Activated CD8-positive, alpha-beta T cell treated with anti-CD3 and anti-CD28 coated beads for 36 hours (primary cell): ENCODE measurements around the gene CKAP4. TPM values are rescaled to one million over a fixed set of nuclear protein-coding genes. Genes with fewer than 3 reads are reported as not detected.

ENCODE experiments used
- ATAC-seq: fragments of 200-7000 bp; cut with Tn5 transposase; one replicate; pipeline ENCODE4 v1.10.0; 2021; ENCODE audit warnings: mild to moderate bottlenecking, moderate library complexity
- CTCF ChIA-PET: fragments of 350-600 bp; sonication (Branson Sonifier 250); formaldehyde crosslinking; loops from one replicate; lab custom pipeline; 2021; ENCODE audit warnings: antibody characterized with exemption; lab: Charles Lee
- POLR2A ChIA-PET: fragments of 350-600 bp; sonication (Branson Sonifier 250); formaldehyde crosslinking; loops from one replicate; lab custom pipeline; 2021; ENCODE audit warnings: antibody characterized with exemption; lab: Charles Lee
- DNase-seq: peaks from one replicate; pipeline ENCODE4 v3.0.0-alpha.2; 2020
- H3K27ac Mint-ChIP-seq: one replicate; pipeline ENCODE4 v1.8.0; 2021; ENCODE audit warnings: mild to moderate bottlenecking, mixed read lengths
- H3K27me3 Mint-ChIP-seq: one replicate; pipeline ENCODE4 v1.8.0; 2021; ENCODE audit warnings: mixed read lengths
- H3K36me3 Mint-ChIP-seq: one replicate; pipeline ENCODE4 v1.8.0; 2021; ENCODE audit warnings: low read depth, mixed read lengths
- H3K4me1 Mint-ChIP-seq: one replicate; pipeline ENCODE4 v1.8.0; 2021; ENCODE audit warnings: low read depth, mixed read lengths
- H3K4me3 Mint-ChIP-seq: one replicate; pipeline ENCODE4 v1.8.0; 2021; ENCODE audit warnings: mild to moderate bottlenecking, moderate library complexity, mixed read lengths
- H3K9me3 Mint-ChIP-seq: one replicate; pipeline ENCODE4 v1.8.0; 2021; ENCODE audit warnings: mixed read lengths
- intact Hi-C: fragments of 100-400 bp; cut with micrococcal nuclease; formaldehyde crosslinking; loops from one replicate; pipeline ENCODE4 v1.10.0; 2022
- total RNA-seq, 2 experiments: library from RNA; stranded (reverse); gene quantifications; one replicate each; pipeline ENCODE4 v1.2.3, GENCODE V29; 2021
- TF ChIP-seq, protein P1 (sequence below): fragments of 200-600 bp; IDR thresholded peaks from one replicate; pipeline ENCODE4 v1.8.0; 2022; ENCODE audit warnings: antibody characterized with exemption, mild to moderate bottlenecking

Gene CKAP4
- total RNA-seq, 2 experiments from 2014 or later: 15.2 to 16.3 TPM

DNA sequence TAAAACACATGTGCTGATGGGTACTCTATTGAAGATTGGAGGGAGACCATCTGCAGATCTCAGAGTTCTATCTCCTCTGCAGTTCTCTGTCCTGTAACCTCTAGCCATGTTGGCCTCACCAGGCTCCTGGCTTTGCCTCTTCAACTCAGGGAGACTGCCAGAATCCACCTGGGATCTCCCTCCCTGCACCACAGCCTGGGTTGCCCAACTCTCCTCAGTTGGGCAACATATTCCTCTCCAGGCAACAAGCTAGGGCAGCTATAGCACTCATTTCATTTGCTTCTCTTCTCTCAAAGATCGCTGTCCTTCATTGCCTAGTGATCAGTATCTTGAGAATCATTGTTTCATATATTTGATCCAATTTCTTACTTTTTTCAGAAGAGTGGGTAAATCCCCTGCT lies 28.8 kb downstream of the CKAP4 start:
- Mint-ChIP-seq H3K4me1 (peaks cover 6% of the 10 kb centered on the region), H3K9me3 (peaks cover 9% of the 10 kb centered on the region), H3K27ac (no peak overlapping the region), H3K36me3 (no peaks in the 10 kb centered on the region), H3K4me3 (no peak overlapping the region), H3K27me3 (peaks cover 29% of the 10 kb centered on the region)
- intact Hi-C loops: no loop called here
- ATAC-seq: no peak
- CTCF ChIA-PET: interaction anchor here (1.2 to 2.3 kb wide), 2 partner anchors 8 to 63 kb away, joined by 5 to 12 read pairs; no protein-coding TSS in a partner anchor
- TF ChIP-seq, protein P1, sequence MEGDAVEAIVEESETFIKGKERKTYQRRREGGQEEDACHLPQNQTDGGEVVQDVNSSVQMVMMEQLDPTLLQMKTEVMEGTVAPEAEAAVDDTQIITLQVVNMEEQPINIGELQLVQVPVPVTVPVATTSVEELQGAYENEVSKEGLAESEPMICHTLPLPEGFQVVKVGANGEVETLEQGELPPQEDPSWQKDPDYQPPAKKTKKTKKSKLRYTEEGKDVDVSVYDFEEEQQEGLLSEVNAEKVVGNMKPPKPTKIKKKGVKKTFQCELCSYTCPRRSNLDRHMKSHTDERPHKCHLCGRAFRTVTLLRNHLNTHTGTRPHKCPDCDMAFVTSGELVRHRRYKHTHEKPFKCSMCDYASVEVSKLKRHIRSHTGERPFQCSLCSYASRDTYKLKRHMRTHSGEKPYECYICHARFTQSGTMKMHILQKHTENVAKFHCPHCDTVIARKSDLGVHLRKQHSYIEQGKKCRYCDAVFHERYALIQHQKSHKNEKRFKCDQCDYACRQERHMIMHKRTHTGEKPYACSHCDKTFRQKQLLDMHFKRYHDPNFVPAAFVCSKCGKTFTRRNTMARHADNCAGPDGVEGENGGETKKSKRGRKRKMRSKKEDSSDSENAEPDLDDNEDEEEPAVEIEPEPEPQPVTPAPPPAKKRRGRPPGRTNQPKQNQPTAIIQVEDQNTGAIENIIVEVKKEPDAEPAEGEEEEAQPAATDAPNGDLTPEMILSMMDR: no peak
- DNase-seq: no peak
- POLR2A ChIA-PET: no interaction called here

DNA sequence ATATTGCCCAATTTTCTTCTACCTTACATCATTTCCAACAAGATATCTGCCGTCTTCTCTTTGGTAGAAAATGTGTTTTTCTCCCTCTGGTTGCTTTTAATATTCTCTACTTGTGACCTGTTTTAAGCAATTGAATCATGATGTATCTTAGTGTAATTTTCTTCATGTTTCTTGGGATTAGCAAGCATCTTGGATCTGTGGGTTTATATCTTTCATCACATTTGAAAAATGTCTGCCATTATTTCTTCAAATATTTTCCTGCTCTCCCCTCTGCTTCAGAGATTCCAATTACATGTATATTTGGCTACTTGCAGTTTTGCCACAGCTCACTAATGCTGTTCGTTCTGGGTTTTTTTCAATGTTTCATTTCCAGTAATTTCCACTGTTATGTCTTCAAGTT lies 30.1 kb downstream of the CKAP4 start:
- H3K4me1 Mint-ChIP-seq: peaks cover 6% of the 10 kb centered on the region

GRCh38 chr12:106214571-106214970 lies 33.2 kb downstream of the CKAP4 start:
- DNase-seq (no peak), ATAC-seq (no peak)
- Mint-ChIP-seq H3K4me3 (no peak overlapping the region), H3K27ac (no peak overlapping the region), H3K9me3 (peaks cover 9% of the 10 kb centered on the region), H3K4me1 (no peaks in the 10 kb centered on the region), H3K36me3 (no peaks in the 10 kb centered on the region), H3K27me3 (peaks cover 38% of the 10 kb centered on the region)
- ChIA-PET POLR2A (interaction anchor here (0.6 kb wide), 1 partner anchor 794 kb away, joined by 5 read pairs; no protein-coding TSS in a partner anchor), CTCF (no interaction called here)
- TF ChIP-seq, protein P1: no peak
- intact Hi-C loops: no loop called here

More for the DNA sequence above, 30.1 kb downstream of the CKAP4 start:
- Mint-ChIP-seq H3K27me3 (peaks cover 34% of the 10 kb centered on the region), H3K36me3 (no peaks in the 10 kb centered on the region), H3K9me3 (peaks cover 9% of the 10 kb centered on the region), H3K27ac (no peak overlapping the region), H3K4me3 (no peak overlapping the region)
- TF ChIP-seq, protein P1: no peak
- DNase-seq (no peak), ATAC-seq (no peak)
- POLR2A ChIA-PET: no interaction called here
- CTCF ChIA-PET: interaction anchor here (0.8 to 2.3 kb wide), 4 partner anchors 9 to 76 kb away, joined by 3 to 12 read pairs (median 4); no protein-coding TSS in a partner anchor
- intact Hi-C loops: no loop called here

- no peak for ATAC-seq
- CTCF ChIA-PET: interaction anchor here (1.2 kb wide), 1 partner anchor 10 kb away, joined by 3 read pairs; no protein-coding TSS in a partner anchor
- Mint-ChIP-seq H3K9me3 (peaks cover 6% of the 10 kb centered on the region), H3K27me3 (peaks cover 35% of the 10 kb centered on the region), H3K4me1 (no peaks in the 10 kb centered on the region), H3K4me3 (no peak overlapping the region), H3K36me3 (no peaks in the 10 kb centered on the region), H3K27ac (no peak overlapping the region)
- intact Hi-C loops: no loop called here
- POLR2A ChIA-PET: no interaction called here
- no peak for DNase-seq
- TF ChIP-seq, protein P1: no peak
These were observed 34.2 kb downstream of the CKAP4 start for GRCh38 chr12:106213662-106214061.

GRCh38 chr12:106211973-106212372 lies 35.8 kb downstream of the CKAP4 start:
- ATAC-seq (no peak), DNase-seq (no peak)
- Mint-ChIP-seq H3K36me3 (peaks cover 2% of the 10 kb centered on the region), H3K4me3 (no peak overlapping the region), H3K27ac (no peak overlapping the region), H3K27me3 (peaks cover 32% of the 10 kb centered on the region), H3K9me3 (peaks cover 2% of the 10 kb centered on the region), H3K4me1 (no peaks in the 10 kb centered on the region)
- ChIA-PET POLR2A (no interaction called here), CTCF (interaction anchor here (1.0 kb wide), 1 partner anchor 12 kb away, joined by 4 read pairs; no protein-coding TSS in a partner anchor)
- TF ChIP-seq, protein P1: no peak
- intact Hi-C loops: no loop called here
